ENCODE results near the gene EPHB2. TPM values are rescaled to one million over a fixed set of nuclear protein-coding genes. Genes with fewer than 3 reads are reported as not detected.

Gene EPHB2
- polyA plus RNA-seq, 4 donors: 10.8 to 15.9 (median 12.5) TPM

DNA sequence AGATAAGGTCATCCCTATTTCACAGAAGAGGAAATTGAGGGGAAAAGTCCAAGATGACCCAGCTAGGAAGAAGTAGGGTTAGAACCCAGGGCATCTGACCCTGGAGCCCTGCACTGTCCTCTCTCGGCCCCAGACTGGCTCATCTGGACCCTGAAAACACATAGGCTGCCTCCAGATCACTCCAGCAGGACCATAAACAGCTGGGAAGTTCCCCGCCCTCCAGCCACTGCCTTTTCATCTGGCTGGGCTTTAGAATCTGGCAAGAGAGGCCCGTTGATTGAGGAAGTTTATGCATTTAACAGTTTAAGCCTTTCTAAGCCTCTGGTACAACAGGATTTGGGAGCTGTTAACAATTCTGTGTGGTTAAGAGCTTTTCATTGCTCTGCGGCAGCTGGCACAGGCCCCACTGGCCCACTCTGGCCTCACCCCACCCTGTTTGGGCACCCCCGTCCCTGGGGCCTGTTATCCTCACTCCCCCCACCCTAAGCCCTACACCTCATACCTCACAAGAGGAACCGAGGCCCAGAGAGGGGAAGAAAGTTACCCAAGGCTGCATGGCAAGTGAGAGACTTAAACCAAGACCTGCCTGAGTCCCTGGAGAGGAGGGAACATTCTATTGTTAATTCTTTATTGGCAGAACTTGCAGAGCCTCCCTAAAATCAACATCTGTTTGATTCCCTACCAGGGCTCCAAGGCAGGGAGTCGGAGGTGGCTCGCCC lies 84.2 kb downstream of the EPHB2 start:
- DNase-seq (ENCODE audit: low read depth in 4 of 4, low spot score in 3 of 4): no peak

DNA sequence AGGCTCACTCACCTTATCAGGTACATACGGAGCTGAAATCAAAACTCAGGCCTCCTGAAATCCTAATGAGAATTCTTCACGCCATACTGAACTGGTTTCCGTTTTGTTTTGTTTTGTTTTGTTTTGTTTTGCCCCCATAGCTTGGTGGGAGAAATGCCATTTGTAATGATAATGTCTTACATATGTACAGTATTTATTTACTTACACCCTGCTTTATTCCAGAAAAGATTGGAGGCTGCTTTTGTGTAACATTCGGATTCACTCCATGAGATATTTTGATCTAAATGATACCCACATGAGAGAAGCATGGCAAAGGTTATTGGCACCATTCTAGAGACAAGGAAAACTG lies 84.7 kb downstream of the EPHB2 start:
- no peak for DNase-seq (ENCODE audit: low read depth in 4 of 4, low spot score in 3 of 4)

- DNase-seq (ENCODE audit: low read depth in 4 of 4, low spot score in 3 of 4): no peak
Measured at GRCh38 chr1:22796642-22797041, 86.0 kb downstream of the EPHB2 start.

GRCh38 chr1:22798083-22798482 lies 87.4 kb downstream of the EPHB2 start:
- DNase-seq (ENCODE audit: low read depth in 4 of 4, low spot score in 3 of 4): no peak

DNA sequence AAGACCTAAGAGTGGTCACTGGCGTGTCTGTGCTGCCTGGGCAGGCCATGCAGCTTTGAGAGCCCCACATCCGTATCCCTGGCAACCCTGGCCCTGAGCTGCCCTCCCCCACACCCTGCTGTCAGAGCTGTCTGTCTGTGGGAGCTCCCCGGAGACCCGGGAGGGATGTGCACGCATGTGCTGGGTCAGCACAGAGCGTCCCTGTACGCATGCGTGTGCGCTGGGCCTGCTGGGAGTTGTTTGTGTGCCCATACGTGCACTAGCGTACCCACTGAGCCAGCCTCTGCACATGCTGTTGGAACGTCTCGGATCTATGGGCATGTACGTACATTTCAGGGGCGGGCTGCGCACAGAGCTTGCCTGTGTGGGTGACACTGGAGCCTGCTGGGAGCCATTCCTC lies 89.3 kb downstream of the EPHB2 start:
- DNase-seq (ENCODE audit: low read depth in 4 of 4, low spot score in 3 of 4): no peak

- no peak for DNase-seq (ENCODE audit: low read depth in 4 of 4, low spot score in 3 of 4)
Measured at GRCh38 chr1:22800629-22801028, 90.0 kb downstream of the EPHB2 start.

DNA sequence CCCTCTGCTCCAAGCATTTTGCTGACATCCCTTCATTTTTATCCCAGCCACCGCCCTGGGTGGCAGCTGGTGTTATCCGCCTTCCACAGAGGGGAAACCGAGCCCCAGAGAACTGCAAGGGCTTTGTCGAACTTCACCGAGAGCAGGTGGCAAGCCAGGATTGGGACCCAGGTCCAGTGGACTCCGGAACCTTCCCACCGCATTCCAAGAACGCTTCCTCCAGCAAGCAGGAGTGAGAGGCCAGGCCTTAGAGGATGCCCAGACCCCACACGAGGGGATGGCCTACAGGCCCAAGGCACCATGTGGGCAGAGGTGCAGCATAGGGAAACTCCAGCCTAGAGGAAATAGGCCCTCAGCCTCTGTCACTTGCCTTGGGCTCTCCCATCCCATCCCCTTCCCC lies 90.7 kb downstream of the EPHB2 start:
- no peak for DNase-seq (ENCODE audit: low read depth in 4 of 4, low spot score in 3 of 4)

DNA sequence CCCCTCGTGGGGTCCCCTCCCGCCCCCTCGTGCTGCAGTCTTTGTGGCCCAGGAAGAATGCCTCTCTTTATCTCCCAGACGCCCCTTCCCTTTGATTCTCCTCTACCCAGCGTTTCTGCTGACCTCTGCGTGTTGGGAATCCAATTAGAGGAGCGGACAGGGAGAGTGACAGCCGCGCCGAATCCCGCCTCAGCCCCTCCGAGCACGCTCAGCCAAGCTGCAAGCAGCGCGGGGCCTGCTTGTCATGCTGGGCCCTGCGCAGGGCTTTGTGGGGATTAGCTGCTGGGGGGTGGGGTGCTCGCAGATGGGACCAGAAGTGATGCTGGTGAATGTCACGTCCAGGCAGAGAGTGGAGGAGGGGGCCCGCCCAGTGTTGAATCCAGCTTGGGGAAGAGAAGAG lies 91.1 kb downstream of the EPHB2 start:
- no peak for DNase-seq (ENCODE audit: low read depth in 4 of 4, low spot score in 3 of 4)

- no peak for DNase-seq (ENCODE audit: low read depth in 4 of 4, low spot score in 3 of 4)
Measured at GRCh38 chr1:22803833-22804232, 93.2 kb downstream of the EPHB2 start.

DNA sequence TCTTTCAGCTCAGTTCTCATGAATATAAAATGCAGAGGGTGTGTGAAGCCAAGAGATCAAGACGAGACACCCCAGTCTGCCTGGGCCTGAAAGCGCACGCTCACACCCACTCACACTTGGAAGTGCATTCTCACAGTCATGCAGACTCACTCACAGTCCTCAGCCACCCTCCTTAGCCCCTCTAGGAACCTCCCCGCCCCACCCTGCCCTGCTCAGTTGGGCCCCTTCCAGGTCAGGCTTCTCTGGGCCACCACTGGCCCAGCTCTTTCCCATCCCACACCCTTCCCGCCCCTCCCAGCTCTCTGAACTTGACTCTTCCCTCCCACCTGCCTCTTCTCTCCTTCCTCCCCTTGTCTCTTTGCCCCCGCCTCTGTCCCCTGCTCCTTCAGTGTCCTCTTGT lies 93.8 kb downstream of the EPHB2 start:
- DNase-seq (ENCODE audit: low read depth in 4 of 4, low spot score in 3 of 4): no peak

GRCh38 chr1:22804969-22805671 lies 94.5 kb downstream of the EPHB2 start:
- DNase-seq (ENCODE audit: low read depth in 4 of 4, low spot score in 3 of 4): no peak

- DNase-seq (ENCODE audit: low read depth in 4 of 4, low spot score in 3 of 4): no peak
Measured at GRCh38 chr1:22805672-22806038, 95.0 kb downstream of the EPHB2 start.

DNA sequence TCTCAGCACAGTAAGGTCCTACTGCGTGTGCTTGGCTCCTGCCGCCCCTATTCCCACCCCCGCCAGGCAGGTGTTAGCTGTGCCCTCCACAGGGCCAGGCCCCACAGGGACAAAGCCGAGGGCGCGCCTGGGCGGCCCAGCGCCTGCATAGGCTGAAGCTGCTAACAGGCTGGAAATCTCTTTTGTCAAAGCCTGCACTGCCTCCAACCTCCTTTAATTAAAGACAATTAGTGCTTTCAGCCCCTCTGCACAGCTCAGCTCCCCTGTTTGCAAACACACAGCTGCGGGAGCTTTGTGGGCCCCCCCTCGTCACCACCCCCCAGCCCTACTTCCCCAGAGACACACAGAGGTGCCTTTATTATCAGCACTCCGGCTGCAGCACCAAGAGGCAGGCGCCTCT lies 95.9 kb downstream of the EPHB2 start:
- no peak for DNase-seq (ENCODE audit: low read depth in 4 of 4, low spot score in 3 of 4)

- no peak for DNase-seq (ENCODE audit: low read depth in 4 of 4, low spot score in 3 of 4)
Measured at GRCh38 chr1:22807340-22807739, 96.7 kb downstream of the EPHB2 start.

- DNase-seq (ENCODE audit: low read depth in 4 of 4, low spot score in 3 of 4): no peak
Measured at GRCh38 chr1:22808186-22808675, 97.6 kb downstream of the EPHB2 start.

DNA sequence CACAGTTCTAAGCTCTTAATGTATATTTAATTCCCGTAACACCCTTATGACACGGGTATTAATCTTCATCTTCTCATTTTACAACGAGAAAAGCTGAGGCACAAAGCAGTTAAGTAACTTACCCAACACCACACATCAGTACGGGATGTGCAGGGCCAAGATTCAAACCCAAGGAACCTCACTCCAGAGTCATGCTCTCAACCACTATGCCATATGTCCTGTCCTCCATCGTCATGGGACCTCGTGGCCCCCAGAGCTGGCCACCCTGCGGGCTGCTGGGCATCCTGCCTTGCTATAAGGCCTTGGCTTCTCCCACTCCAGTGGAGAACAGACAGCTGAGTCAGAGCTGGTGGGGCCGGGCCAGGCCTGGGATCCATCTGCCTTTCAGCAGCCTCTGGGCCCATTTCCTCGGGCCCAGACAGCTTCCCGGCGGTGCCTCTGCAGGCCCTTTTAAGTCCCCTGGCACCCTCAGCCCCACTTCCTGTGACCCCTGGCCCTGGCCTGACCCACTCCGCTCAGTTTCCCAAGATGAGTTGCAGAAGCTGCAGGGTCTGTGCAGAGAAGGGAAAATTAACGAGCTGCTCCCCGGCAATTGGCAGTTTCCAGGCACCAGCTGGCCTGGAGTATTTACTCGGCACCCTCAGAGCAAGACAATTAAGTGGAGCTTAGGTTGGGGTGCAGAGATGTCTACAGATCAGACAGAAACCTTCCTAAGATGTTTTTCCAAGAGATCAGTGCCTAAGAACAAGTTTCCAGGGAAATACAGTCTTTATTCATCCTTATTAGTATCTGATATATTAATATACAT lies 98.2 kb downstream of the EPHB2 start:
- DNase-seq (ENCODE audit: low read depth in 4 of 4, low spot score in 3 of 4): no peak

DNA sequence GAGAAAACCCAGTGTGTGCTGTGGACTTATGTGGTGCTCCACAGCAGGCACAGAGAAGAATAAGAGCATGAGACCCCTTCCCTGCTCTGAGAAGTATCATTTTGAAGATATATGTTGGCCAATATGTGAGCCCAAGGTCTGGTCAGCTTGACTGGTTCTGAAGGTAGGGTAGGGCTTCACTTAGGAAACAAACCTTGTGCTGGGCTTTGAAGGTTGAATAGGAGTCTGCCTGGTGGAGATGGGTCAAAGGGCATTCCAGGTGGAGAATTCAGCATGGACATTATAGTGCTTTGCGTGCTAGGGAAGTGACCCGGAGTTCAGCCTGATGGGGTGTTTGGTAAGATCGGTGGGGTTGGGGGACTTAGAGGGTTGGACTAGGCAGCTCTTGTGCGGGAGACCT lies 99.1 kb downstream of the EPHB2 start:
- no peak for DNase-seq (ENCODE audit: low read depth in 4 of 4, low spot score in 3 of 4)

DNA sequence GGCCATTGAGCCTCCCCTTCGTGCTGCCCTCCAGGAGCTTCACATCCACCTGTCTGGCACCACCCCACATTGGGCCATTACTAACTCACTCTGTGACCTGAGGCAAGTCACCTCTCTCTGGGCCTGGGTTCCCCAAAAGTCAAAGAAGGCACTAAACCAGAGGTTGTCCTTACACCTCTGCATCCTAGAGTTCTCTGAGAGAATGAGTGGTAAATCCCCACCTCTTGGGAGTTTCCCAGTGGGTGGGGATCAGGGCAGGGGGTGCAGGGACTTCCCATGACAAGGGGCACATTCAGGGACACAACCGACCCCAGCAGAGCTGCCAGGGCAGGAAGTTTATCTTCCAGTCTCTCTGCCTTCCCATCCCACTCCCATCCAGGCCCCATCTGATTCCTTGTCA lies 99.7 kb downstream of the EPHB2 start:
- no peak for DNase-seq (ENCODE audit: low read depth in 4 of 4, low spot score in 3 of 4)

GRCh38 chr1:22812092-22812880 lies 101.6 kb downstream of the EPHB2 start:
- DNase-seq (ENCODE audit: low read depth in 4 of 4, low spot score in 3 of 4): no peak

DNA sequence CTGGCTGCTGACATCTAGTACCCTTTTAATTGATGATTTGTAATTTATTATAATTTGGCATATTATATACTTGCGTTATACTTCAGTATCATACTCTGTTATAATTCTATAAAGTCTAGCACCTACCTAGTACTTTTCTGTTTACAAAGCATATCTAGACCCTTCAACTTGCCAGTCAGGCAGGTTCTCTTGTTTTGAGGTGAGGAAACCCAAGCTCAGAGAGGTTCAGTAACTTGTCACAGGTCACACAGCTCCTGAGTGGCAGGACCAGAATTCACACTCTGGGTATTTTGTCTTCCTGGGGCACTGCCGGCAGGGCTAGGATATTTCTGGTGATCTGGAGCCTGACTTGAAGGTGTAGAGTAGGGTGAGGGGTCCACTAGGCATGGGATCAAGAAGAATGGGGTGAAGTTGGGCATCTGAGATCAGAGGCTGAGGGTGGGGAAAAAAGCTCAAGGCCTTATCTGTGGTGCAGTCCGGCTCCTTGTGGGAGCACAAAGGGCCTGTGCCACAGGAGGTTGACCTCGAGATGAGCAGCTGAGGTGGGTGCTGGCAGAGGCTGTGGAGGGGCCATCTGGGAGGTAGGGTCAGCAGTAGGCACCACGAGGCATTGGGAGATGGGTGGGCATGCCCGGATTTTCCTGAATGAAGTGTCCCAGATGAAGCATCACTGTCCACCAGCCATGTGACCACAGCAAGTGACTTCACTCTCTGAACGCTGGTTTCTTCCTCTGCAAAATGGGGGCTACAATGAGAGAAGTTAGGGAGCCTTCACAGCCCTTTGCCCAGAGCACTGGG lies 102.6 kb downstream of the EPHB2 start:
- DNase-seq (ENCODE audit: low read depth in 4 of 4, low spot score in 3 of 4): no peak
